Cardiac muscle cell (in vitro differentiated cells and primary cell): Measurements from ENCODE around the gene NFYA. TPM values are rescaled to one million over a fixed set of nuclear protein-coding genes. Genes with fewer than 3 reads are reported as not detected.
A peak's percentile ranks its signal among the peaks of the same experiment; 100 is the strongest.

Experiments
- DNase-seq, 2 donors: peaks; one replicate each; pipeline versions ENCODE4 v3.0.0 to v3.0.0-alpha.2; 2010 to 2017; ENCODE audit warnings: low read depth in 1 of 2, low spot score in 1 of 2
- H3K27ac ChIP-seq: fragments of 200-600 bp; sonication (generic); 2 replicates; pipeline ENCODE4 v1.5.1; 2016
- H3K27me3 ChIP-seq: fragments of 200-600 bp; sonication (generic); 2 replicates; pipeline ENCODE4 v1.6.0; 2016; ENCODE audit warnings: control low read depth
- H3K36me3 ChIP-seq: fragments of 200-600 bp; sonication (generic); 2 replicates; pipeline ENCODE4 v1.5.1; 2016; ENCODE audit warnings: control low read depth
- H3K4me1 ChIP-seq: fragments of 200-600 bp; sonication (generic); 2 replicates; pipeline ENCODE4 v1.8.1; 2017; ENCODE audit warnings: low read depth, mild to moderate bottlenecking, mixed run types
- H3K4me3 ChIP-seq: fragments of 200-600 bp; sonication (generic); 2 replicates; pipeline ENCODE4 v1.5.1; 2016; ENCODE audit warnings: mild to moderate bottlenecking
- H3K9me3 ChIP-seq: fragments of 200-600 bp; sonication (generic); 2 replicates; pipeline ENCODE4 v1.5.1; 2017; ENCODE audit warnings: low read depth, mild to moderate bottlenecking, control low read depth
- polyA plus RNA-seq: library from polyadenylated mRNA; unstranded; fragments of >200 nt; fragmentation: Nextera tagmentation; extraction: Ambion mirVana; gene quantifications from 2 replicates; pipeline ENCODE4 v1.2.1, GENCODE V29; 2016
- total RNA-seq: library from RNA; depleted of rRNA; stranded (reverse); fragments of >200 nt; gene quantifications from 2 replicates; pipeline ENCODE4 v1.2.3, GENCODE V29; 2016
- TF ChIP-seq, protein P1 (sequence below): IDR thresholded peaks from 2 replicates; pipeline ENCODE4 v1.5.1; 2012; ENCODE audit warnings: low read depth, mild to moderate bottlenecking, low read length

The NFYA gene
- total and polyA plus RNA-seq, 2 experiments from 2014 or later, result 8.0 to 14.4 TPM

DNA sequence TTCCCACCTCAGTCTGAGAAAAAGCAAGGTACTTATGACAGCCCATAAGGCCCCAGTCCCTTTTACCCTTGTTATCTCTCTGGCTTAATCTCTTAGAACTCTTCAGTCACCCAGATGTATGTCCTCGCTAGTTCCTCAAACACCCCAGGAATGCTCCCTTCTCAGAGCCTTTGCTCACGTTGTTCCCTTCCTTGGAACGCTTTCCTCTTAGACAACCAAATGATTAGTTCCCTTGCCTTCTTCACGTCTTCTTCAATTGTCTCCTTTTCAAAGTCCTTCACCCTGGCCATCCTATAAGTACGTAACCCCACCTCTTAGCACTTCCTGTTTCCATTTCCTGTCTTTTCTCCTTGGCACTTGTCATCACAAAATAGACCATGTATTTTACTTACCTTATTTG, 20.9 kb upstream of the NFYA start:
- Histone ChIP-seq H3K9me3 (no peaks in the 10 kb centered on the region), H3K36me3 (no peaks in the 10 kb centered on the region), H3K4me3 (no peak overlapping the region), H3K27ac (peak overlapping the region; percentile 94), H3K27me3 (no peaks in the 10 kb centered on the region), H3K4me1 (peaks cover 90% of the 10 kb centered on the region)
- no peak for DNase-seq
- TF ChIP-seq, protein P1, sequence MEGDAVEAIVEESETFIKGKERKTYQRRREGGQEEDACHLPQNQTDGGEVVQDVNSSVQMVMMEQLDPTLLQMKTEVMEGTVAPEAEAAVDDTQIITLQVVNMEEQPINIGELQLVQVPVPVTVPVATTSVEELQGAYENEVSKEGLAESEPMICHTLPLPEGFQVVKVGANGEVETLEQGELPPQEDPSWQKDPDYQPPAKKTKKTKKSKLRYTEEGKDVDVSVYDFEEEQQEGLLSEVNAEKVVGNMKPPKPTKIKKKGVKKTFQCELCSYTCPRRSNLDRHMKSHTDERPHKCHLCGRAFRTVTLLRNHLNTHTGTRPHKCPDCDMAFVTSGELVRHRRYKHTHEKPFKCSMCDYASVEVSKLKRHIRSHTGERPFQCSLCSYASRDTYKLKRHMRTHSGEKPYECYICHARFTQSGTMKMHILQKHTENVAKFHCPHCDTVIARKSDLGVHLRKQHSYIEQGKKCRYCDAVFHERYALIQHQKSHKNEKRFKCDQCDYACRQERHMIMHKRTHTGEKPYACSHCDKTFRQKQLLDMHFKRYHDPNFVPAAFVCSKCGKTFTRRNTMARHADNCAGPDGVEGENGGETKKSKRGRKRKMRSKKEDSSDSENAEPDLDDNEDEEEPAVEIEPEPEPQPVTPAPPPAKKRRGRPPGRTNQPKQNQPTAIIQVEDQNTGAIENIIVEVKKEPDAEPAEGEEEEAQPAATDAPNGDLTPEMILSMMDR, result no peak

DNA sequence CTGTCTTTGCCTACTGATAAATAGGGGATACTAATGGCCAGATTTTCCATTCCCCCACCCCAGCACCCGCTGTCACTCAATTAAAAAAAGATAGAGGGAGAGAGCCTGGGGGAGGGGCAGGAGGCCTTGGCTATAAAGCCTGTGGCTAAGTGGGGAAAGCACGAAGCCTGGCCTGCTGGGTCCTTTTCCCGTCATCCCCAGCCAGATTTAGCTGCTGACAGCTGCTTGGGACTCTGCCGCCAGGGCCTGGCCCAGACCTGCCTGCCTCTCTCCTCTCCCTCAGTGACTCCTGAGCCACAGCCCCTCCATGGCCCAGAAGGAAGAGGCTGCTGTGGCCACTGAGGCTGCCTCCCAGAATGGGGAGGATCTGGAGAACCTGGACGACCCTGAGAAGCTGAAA, 19.7 kb upstream of the NFYA start, which contains the start of gene APOBEC2:
TSS of gene APOBEC2 (plus strand) at position 162 of the 400 bp plus-strand sequence. CDS start at position 308, 146 bp downstream.
- TF ChIP-seq, protein P1, result no peak
- peak within 1 kb of the TSS; percentile 18 for H3K4me3 ChIP-seq
- DNase-seq, result peak; percentile 25 to 91
- H3K9me3 ChIP-seq, result no peaks in the 10 kb centered on the region
- peaks cover 90% of the 10 kb centered on the region for H3K4me1 ChIP-seq
- no peaks in the 10 kb centered on the region for H3K36me3 ChIP-seq
- H3K27ac ChIP-seq, result peak within 1 kb of the TSS; percentile 94
- H3K27me3 ChIP-seq, result no peaks in the 10 kb centered on the region

DNA sequence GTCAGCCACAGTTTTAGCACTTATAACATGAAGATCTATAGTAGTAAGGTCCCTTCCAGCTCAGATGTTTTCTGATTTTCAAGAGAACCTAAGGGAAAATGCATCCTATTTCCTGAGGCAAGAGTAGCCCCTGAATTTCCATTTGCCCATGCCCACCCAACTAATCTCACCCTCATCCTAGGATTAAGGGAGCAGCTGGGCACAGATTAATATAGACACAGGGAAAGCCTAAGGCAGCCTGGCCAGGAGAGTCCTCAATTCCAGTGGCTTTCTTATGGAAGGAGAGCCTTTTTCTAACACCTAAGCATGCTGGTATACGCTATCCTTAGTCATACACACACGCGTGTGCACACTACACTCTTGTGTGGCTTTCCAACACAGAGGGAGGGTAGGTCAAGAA, 18.3 kb upstream of the NFYA start:
- Histone ChIP-seq H3K36me3 (no peaks in the 10 kb centered on the region), H3K27me3 (no peaks in the 10 kb centered on the region), H3K27ac (peak overlapping the region; percentile 94), H3K4me3 (peak overlapping the region; percentile 18), H3K4me1 (peaks cover 91% of the 10 kb centered on the region), H3K9me3 (no peaks in the 10 kb centered on the region)
- no peak for DNase-seq
- TF ChIP-seq, protein P1, result no peak

- H3K4me3 ChIP-seq, result peak overlapping the region; percentile 18
- H3K27ac ChIP-seq, result peak overlapping the region; percentile 94
- no peaks in the 10 kb centered on the region for H3K36me3 ChIP-seq
- H3K9me3 ChIP-seq, result no peaks in the 10 kb centered on the region
- DNase-seq, result peak in 1 of 2 donors; percentile 74
- H3K27me3 ChIP-seq, result no peaks in the 10 kb centered on the region
- TF ChIP-seq, protein P1, result no peak
- peaks cover 88% of the 10 kb centered on the region for H3K4me1 ChIP-seq
Observed at GRCh38 chr6:41055149-41055548, 17.6 kb upstream of the NFYA start.

- Histone ChIP-seq H3K4me1 (peaks cover 92% of the 10 kb centered on the region), H3K27ac (peak overlapping the region; percentile 94), H3K9me3 (no peaks in the 10 kb centered on the region), H3K36me3 (peaks cover under 1% of the 10 kb centered on the region), H3K27me3 (no peaks in the 10 kb centered on the region), H3K4me3 (no peak overlapping the region)
- no peak for DNase-seq
- TF ChIP-seq, protein P1, result no peak
Observed at GRCh38 chr6:41056768-41057490, 15.8 kb upstream of the NFYA start.
